ENCODE measurements around the gene SGSM2. TPM values are rescaled to one million over a fixed set of nuclear protein-coding genes. Genes with fewer than 3 reads are reported as not detected.

SGSM2 gene
- polyA plus RNA-seq, 1 donor, result 50.0 TPM

DNA sequence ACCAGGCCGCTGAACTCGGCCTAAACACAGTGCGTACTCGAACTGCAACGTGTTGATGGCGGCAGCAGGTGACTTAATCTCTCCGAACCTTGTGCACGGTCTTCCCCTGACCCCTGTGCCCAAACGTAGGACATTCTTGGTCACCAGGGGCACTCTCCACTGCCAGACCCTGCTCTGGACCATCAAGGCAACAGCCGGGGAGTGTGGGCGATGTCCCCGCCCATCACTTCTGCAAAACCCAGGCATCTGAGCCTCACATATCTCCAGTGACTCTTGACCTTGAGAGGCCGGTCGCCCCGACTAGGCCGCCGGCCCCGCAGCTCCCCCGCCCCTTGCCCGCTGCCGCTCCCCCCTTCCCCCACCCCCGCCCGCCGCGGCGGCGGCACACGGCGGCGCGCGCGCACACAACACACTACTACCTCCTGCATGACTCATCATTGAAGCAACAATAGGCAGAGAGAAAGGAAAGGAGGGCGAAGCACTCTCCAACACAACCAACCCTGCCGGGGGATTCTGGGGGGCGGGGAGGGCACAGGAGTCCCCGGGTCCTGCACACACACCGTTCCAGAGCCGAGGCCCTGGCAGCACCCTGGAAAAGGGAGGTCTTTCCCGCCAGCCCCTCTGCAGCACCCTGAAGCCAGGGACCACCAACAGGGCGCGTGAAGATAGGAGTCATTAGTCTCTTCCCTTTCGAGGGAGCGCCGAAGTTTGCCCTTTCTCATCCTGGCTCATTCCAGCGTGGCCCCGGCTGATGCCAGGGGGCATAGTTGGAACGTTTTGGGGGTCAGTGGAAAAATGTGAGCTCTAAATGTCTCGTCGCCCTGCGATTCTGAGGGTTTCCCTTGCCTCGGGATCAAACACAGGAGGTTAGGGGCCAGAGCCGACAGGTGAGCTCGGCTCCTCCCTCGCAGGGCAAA, 61.6 kb downstream of the SGSM2 start:
- H3K4me3 ChIP-seq (ENCODE audit: low read length), result peak overlapping the region; percentile 82
- H3K27me3 ChIP-seq (ENCODE audit: control insufficient read depth, insufficient read depth, low read length), result no peaks in the 10 kb centered on the region
- H3K36me3 ChIP-seq (ENCODE audit: control insufficient read depth, insufficient read depth, low read length), result no peaks in the 10 kb centered on the region
- H3K27ac ChIP-seq (ENCODE audit: low read length), result peak overlapping the region; percentile 100
- peak; percentile 73 to 84 for DNase-seq
- peaks cover 57% of the 10 kb centered on the region for H3K4me1 ChIP-seq (ENCODE audit: control insufficient read depth, insufficient read depth, low read length)
- no CpG with 5 or more reads among the region's 55 CpGs for WGBS (ENCODE audit: insufficient coverage, low lambda C conversion rate)
- H3K9me3 ChIP-seq (ENCODE audit: control insufficient read depth, low read depth, low read length), result peaks cover 5% of the 10 kb centered on the region

DNA sequence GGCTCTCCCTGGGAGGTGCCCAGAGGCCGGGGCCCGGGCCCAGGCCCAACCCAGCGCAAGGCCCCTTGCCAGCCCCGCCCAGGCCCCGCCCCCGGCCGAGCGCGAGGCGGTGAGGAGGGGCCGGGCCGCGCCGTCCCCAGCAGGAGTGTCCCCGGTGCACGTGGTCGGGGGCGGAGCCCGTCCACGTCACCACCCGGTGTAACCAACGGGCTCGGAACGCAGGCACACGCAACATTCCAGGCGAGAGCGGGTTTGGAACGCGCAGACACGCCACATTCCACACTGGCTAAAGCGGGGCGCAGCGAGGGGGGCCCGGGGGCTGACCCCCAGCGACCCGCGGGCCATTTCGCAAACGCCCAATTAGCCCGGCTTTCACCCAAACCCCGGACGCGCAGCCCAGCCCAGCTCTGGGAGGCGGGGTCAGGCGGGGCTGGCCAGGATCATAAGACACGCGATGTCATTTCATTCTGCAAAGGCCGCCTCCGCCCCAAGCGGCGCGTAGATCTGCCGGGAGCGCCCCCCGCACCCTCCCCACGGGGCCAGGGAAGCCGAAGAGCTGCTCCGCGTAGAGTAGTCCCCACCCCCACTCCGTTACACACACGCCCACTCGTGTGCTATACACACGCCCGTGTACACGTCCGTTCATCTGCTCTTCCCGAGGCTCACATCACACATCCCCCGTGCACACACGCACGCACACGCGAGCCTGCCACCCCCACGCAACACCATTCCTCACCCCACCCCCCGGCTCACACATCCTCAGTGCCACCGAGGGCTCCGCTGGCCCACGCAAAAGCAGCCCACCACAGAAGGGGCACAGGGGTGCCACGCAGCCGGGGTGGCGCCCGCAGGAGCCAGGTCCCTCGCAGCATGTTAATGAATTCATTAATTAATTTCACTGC, 62.5 kb downstream of the SGSM2 start:
- DNase-seq, result peak; percentile 98 to 99
- H3K27me3 ChIP-seq (ENCODE audit: control insufficient read depth, insufficient read depth, low read length), result no peaks in the 10 kb centered on the region
- H3K9me3 ChIP-seq (ENCODE audit: control insufficient read depth, low read depth, low read length), result peaks cover 5% of the 10 kb centered on the region
- no peaks in the 10 kb centered on the region for H3K36me3 ChIP-seq (ENCODE audit: control insufficient read depth, insufficient read depth, low read length)
- no CpG with 5 or more reads among the region's 82 CpGs for WGBS (ENCODE audit: insufficient coverage, low lambda C conversion rate)
- H3K4me1 ChIP-seq (ENCODE audit: control insufficient read depth, insufficient read depth, low read length), result peaks cover 54% of the 10 kb centered on the region
- H3K27ac ChIP-seq (ENCODE audit: low read length), result peak overlapping the region; percentile 100
- peak overlapping the region; percentile 96 for H3K4me3 ChIP-seq (ENCODE audit: low read length)

DNA sequence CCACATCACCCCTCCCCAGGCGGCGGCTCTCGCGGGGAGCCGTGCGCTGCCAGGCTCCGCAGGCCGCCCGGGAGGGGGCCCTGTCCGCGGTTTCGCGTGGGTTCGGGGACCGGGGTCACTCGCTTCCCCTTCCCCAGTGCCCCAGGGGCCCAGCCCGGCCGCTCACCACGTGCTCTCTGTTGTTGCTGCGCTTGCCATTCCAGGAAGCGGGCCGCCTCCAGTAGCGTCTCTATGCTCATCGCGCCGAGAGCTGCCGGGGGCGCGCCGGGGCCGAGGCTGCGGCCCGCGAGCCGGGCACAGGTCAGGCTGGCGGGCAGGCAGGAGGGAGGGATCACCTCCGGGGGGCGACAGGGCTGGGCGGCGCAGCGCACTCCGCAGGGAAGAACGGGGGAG, 63.2 kb downstream of the SGSM2 start:
- whole genome bisulfite sequencing (ENCODE audit: insufficient coverage, low lambda C conversion rate), result no CpG with 5 or more reads among the region's 43 CpGs
- H3K4me3 ChIP-seq (ENCODE audit: low read length), result peak overlapping the region; percentile 96
- peaks cover 5% of the 10 kb centered on the region for H3K9me3 ChIP-seq (ENCODE audit: control insufficient read depth, low read depth, low read length)
- peaks cover 2% of the 10 kb centered on the region for H3K36me3 ChIP-seq (ENCODE audit: control insufficient read depth, insufficient read depth, low read length)
- H3K4me1 ChIP-seq (ENCODE audit: control insufficient read depth, insufficient read depth, low read length), result peaks cover 53% of the 10 kb centered on the region
- H3K27me3 ChIP-seq (ENCODE audit: control insufficient read depth, insufficient read depth, low read length), result no peaks in the 10 kb centered on the region
- H3K27ac ChIP-seq (ENCODE audit: low read length), result peak overlapping the region; percentile 100
- DNase-seq, result peak in 1 of 2 donors; percentile 66

DNA sequence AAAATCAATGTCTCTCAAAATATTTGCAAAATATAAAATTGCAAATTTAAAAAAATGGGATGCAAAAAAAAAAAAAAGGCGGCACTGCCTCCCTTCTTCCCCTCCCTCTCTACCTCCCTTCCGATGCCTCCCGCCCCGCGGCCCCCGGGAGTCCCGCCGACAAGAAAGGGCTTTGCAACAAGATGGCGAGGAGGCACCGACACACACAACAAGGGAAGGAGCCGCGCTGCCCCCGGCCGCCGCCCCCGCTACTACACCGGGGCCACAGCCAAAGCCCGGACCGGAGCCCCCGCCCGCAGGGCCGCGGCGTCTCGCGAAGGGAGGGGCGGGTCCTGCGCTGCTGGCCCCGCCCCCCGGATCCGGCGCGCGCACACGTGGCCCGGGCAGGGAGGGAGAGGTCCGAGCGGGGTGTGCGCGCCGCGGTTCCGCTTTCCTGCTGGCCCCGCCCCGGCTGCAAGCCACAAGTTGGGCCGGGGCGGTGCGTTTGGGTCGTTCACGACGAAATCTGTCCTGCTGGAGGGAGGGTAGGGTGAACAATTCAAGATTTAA, 63.6 kb downstream of the SGSM2 start, which contains the start of gene MNT:
Gene MNT (minus strand): TSS at position 184 of the 549 bp plus-strand sequence. CDS start 348 bp downstream, outside the sequence.
- Histone ChIP-seq H3K4me1 (ENCODE audit: control insufficient read depth, insufficient read depth, low read length) (peaks cover 53% of the 10 kb centered on the region), H3K4me3 (ENCODE audit: low read length) (peak within 1 kb of the TSS; percentile 96), H3K27ac (ENCODE audit: low read length) (peak within 1 kb of the TSS; percentile 100), H3K36me3 (ENCODE audit: control insufficient read depth, insufficient read depth, low read length) (peaks cover 2% of the 10 kb centered on the region), H3K27me3 (ENCODE audit: control insufficient read depth, insufficient read depth, low read length) (no peaks in the 10 kb centered on the region), H3K9me3 (ENCODE audit: control insufficient read depth, low read depth, low read length) (peaks cover 5% of the 10 kb centered on the region)
- DNase-seq, result peak; percentile 94 to 97
- no CpG with 5 or more reads among the region's 51 CpGs for WGBS (ENCODE audit: insufficient coverage, low lambda C conversion rate)

DNA sequence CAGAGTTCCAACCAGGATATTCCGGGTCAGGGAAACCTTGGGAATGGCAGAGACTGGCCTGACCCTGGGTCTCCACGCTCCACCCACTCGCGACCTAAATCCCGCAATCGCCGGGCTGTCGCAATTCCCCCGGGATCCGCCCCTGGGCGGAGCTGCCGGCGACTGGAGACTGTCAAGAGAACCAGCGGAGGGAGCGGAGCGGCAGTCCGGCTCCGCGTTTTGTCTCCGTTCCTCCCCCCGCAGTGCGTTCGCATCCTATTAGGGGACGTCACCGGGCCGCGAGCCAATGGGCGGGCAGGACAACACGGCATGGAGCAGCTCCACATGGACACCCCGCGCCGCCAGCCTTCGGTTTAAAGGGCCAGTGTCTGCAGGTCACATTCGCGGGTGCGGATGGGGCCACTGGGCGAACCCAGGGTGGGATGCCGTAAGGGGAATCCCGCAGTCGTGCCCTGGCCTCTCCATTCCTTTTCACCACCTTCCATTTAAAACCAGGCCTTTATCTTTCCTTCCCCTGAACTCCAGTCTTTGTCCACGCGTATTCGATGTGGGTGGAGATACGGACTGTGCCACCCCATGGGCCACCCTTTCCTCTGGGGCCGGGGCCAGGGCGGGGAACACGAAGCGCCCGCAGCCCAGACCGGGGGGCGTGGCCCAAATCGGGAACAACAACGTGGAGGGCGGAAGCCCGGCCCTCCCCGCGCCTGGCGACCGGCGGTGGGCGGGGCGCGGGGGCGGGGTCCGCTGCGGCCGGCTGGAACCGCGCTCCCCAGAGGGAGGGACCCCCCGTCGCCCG, 64.3 kb downstream of the SGSM2 start:
- H3K27me3 ChIP-seq (ENCODE audit: control insufficient read depth, insufficient read depth, low read length), result no peaks in the 10 kb centered on the region
- H3K9me3 ChIP-seq (ENCODE audit: control insufficient read depth, low read depth, low read length), result peaks cover 5% of the 10 kb centered on the region
- peak overlapping the region; percentile 77 for H3K4me3 ChIP-seq (ENCODE audit: low read length)
- WGBS (ENCODE audit: insufficient coverage, low lambda C conversion rate), result no CpG with 5 or more reads among the region's 72 CpGs
- peaks cover 2% of the 10 kb centered on the region for H3K36me3 ChIP-seq (ENCODE audit: control insufficient read depth, insufficient read depth, low read length)
- H3K4me1 ChIP-seq (ENCODE audit: control insufficient read depth, insufficient read depth, low read length), result peaks cover 53% of the 10 kb centered on the region
- DNase-seq, result peak; percentile 99 to 100
- peak overlapping the region; percentile 100 for H3K27ac ChIP-seq (ENCODE audit: low read length)

DNA sequence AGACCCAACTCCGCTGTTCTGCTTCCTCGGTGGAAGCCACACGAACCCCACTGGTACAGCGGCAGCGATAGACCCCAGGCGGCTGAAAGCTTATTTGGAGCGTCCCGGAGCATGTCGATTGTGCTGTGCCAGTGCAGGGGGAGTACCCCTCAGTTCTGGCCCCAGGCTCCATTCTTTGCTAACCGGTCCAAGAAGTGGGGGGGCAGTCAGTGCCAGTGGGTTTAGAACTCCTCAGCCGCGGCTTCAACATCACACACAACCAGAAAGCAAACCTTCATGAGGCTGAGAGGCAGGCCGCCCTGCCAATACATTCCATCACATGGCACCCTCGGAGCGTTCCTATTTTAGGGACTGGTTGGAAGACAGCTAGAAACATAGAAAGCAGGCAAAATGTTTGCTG, 65.2 kb downstream of the SGSM2 start:
- Histone ChIP-seq H3K27me3 (ENCODE audit: control insufficient read depth, insufficient read depth, low read length) (no peaks in the 10 kb centered on the region), H3K4me1 (ENCODE audit: control insufficient read depth, insufficient read depth, low read length) (peaks cover 54% of the 10 kb centered on the region), H3K27ac (ENCODE audit: low read length) (peak overlapping the region; percentile 79)

DNA sequence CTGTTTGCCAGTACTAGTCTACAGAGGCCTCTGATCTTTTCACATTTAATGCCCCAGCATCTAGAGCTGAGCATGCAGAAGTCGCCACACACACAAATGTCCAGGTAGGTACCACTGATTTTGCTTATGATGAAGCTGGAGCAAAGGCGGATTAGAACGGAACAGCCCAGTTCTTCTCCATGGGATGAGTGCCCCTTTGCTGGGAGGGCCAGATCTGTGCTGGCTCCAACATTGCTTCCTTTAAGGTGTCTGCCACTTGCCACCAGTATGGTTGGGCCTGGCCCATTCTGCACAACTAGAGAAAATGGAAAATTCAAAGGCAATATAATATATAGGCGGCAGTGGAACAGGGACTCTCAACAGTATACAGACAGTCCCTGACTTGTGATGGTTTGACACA, 65.7 kb downstream of the SGSM2 start:
- no peak overlapping the region for H3K27ac ChIP-seq (ENCODE audit: low read length)
- no peak overlapping the region for H3K4me3 ChIP-seq (ENCODE audit: low read length)
- no peaks in the 10 kb centered on the region for H3K27me3 ChIP-seq (ENCODE audit: control insufficient read depth, insufficient read depth, low read length)
- DNase-seq, result no peak
- peaks cover 5% of the 10 kb centered on the region for H3K9me3 ChIP-seq (ENCODE audit: control insufficient read depth, low read depth, low read length)
- WGBS (ENCODE audit: insufficient coverage, low lambda C conversion rate), result no CpG with 5 or more reads among the region's 4 CpGs
- H3K4me1 ChIP-seq (ENCODE audit: control insufficient read depth, insufficient read depth, low read length), result peaks cover 54% of the 10 kb centered on the region
- peaks cover 2% of the 10 kb centered on the region for H3K36me3 ChIP-seq (ENCODE audit: control insufficient read depth, insufficient read depth, low read length)

More for the DNA sequence above, 65.2 kb downstream of the SGSM2 start:
- no peak for DNase-seq
- H3K4me3 ChIP-seq (ENCODE audit: low read length), result peak overlapping the region; percentile 61
- H3K36me3 ChIP-seq (ENCODE audit: control insufficient read depth, insufficient read depth, low read length), result peaks cover 2% of the 10 kb centered on the region
- no CpG with 5 or more reads among the region's 15 CpGs for WGBS (ENCODE audit: insufficient coverage, low lambda C conversion rate)
- H3K9me3 ChIP-seq (ENCODE audit: control insufficient read depth, low read depth, low read length), result peaks cover 5% of the 10 kb centered on the region

DNA sequence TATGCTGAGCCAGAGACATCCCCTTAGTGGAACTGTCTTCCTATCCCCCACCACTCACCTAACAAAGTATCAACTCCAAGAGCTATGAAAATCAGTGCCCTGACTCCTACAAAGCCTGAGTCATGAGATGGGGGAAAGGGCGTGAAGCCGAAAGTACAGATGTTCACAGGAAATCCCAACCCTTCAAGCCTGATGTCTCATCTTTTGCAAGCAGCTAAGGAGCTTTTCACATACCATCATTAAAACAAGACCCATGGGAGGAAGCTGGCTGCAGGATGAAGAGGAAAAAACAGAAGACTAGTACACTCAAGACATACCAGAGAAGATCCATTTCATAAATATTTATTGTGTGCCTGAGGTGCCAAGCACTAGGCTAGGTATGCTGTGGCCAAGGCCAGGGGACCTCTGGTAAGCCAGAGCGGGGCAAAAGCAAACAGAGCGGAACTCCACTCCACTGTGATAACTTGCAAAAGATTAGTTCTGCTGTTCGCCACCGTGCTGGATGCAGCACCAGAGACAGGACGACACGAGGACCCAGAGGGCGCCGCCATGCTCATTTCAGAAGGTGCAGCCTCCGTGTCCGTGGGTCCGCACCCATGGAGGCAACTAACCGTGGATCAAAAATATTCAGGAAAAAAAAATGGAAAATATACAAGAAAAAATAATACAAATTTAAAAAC, 68.1 kb downstream of the SGSM2 start:
- no peak overlapping the region for H3K4me3 ChIP-seq (ENCODE audit: low read length)
- WGBS (ENCODE audit: insufficient coverage, low lambda C conversion rate), result no CpG with 5 or more reads among the region's 14 CpGs
- peaks cover 45% of the 10 kb centered on the region for H3K4me1 ChIP-seq (ENCODE audit: control insufficient read depth, insufficient read depth, low read length)
- DNase-seq, result no peak
- no peaks in the 10 kb centered on the region for H3K27me3 ChIP-seq (ENCODE audit: control insufficient read depth, insufficient read depth, low read length)
- no peaks in the 10 kb centered on the region for H3K9me3 ChIP-seq (ENCODE audit: control insufficient read depth, low read depth, low read length)
- H3K36me3 ChIP-seq (ENCODE audit: control insufficient read depth, insufficient read depth, low read length), result peaks cover 2% of the 10 kb centered on the region
- peak overlapping the region; percentile 100 for H3K27ac ChIP-seq (ENCODE audit: low read length)

DNA sequence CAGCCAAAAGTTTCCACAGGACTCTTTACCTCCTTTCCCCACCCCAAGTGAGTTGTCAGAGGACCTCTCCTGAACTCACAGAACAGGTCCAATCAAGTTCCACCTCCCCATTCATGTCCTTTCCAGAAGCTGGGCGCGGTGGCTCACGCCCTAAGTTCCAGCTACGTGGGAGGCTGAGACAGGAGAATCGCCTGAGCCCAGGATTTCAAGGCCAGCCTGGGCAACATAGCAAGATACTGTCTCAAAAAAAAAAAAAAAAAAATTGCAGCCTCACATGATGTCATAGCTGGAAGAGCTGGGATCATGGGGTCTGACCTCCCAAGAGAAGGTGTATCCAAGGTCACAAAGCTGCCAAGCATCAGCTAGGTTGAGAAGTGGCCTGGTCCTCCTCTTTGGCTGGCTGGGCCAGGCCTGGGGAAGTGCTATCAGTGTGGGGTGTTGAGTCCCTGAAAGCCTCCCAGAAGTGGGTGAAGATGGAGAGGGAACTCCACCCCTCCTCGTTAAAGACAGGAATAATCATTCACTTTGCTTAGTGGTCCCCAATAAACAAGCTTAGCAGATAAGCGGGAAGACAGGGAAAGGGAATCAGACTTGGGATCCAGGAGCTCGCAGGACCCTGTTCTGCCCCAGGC, 69.1 kb downstream of the SGSM2 start:
- peak in 1 of 2 donors; percentile 56 for DNase-seq
- Histone ChIP-seq H3K4me1 (ENCODE audit: control insufficient read depth, insufficient read depth, low read length) (peaks cover 45% of the 10 kb centered on the region), H3K27me3 (ENCODE audit: control insufficient read depth, insufficient read depth, low read length) (no peaks in the 10 kb centered on the region), H3K27ac (ENCODE audit: low read length) (peak overlapping the region; percentile 100), H3K36me3 (ENCODE audit: control insufficient read depth, insufficient read depth, low read length) (peaks cover 2% of the 10 kb centered on the region), H3K9me3 (ENCODE audit: control insufficient read depth, low read depth, low read length) (no peaks in the 10 kb centered on the region), H3K4me3 (ENCODE audit: low read length) (peak overlapping the region; percentile 13)
- WGBS (ENCODE audit: insufficient coverage, low lambda C conversion rate), result no CpG with 5 or more reads among the region's 8 CpGs

Data from large intestine (tissue), 3 donors.